MM.1S (cell line): ENCODE measurements around the gene EIF4A3.

ENCODE experiments used
- EZH2 ChIP-seq: fragments of 300-600 bp; sonication (generic); optimal IDR thresholded peaks from 2 replicates; pipeline ENCODE3; 2017; ENCODE audit warnings: low read depth, mild to moderate bottlenecking, antibody characterized with exemption, low read length, mixed read lengths
- TF ChIP-seq, protein P1 (sequence below): fragments of 300-600 bp; sonication (generic); IDR thresholded peaks from 2 replicates; pipeline ENCODE4 v1.5.1; 2016; ENCODE audit warnings: antibody characterized with exemption, low read length, mixed read lengths

GRCh38 chr17:80125656-80126448 lies 21.1 kb downstream of the EIF4A3 start:
- TF ChIP-seq, protein P1, sequence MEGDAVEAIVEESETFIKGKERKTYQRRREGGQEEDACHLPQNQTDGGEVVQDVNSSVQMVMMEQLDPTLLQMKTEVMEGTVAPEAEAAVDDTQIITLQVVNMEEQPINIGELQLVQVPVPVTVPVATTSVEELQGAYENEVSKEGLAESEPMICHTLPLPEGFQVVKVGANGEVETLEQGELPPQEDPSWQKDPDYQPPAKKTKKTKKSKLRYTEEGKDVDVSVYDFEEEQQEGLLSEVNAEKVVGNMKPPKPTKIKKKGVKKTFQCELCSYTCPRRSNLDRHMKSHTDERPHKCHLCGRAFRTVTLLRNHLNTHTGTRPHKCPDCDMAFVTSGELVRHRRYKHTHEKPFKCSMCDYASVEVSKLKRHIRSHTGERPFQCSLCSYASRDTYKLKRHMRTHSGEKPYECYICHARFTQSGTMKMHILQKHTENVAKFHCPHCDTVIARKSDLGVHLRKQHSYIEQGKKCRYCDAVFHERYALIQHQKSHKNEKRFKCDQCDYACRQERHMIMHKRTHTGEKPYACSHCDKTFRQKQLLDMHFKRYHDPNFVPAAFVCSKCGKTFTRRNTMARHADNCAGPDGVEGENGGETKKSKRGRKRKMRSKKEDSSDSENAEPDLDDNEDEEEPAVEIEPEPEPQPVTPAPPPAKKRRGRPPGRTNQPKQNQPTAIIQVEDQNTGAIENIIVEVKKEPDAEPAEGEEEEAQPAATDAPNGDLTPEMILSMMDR: no peak
- TF ChIP-seq EZH2: no peak
